ENCODE measurements around the gene CCDC88B. TPM values are rescaled to one million over a fixed set of nuclear protein-coding genes. Genes with fewer than 3 reads are reported as not detected.

The CCDC88B gene
- total and polyA plus RNA-seq, 2 of the 8 experiments (the other 6 are each of a cell fraction or from before 2014, with no cell fraction given), result 5.9 to 12.5 TPM

- TF ChIP-seq ATF2 (IDR thresholded peaks at IDR 0.05; ENCODE audit: low read length) (no peak), JUN (IDR thresholded peaks at IDR 0.05; ENCODE audit: low read depth, low read length) (no peak)
These were observed 27.1 kb upstream of the CCDC88B start (continued) for GRCh38 chr11:64312947-64313346.

Data from H1 (cell line).